ENCODE data around the gene APOBEC2.
A peak's percentile ranks its signal among the peaks of the same experiment; 100 is the strongest.

APOBEC2 gene

GRCh38 chr6:41066867-41067304 is 13.9 kb downstream of the APOBEC2 start:
- peak; percentile 78 for TF ChIP-seq CTCF (IDR thresholded peaks at IDR 0.05; ENCODE audit: control insufficient read depth, extremely low read depth, insufficient read depth)
- DNase-seq (ENCODE audit: low read depth), result no peak
- no peak overlapping the region for H3K4me3 ChIP-seq (ENCODE audit: low read depth, low read length)

DNA sequence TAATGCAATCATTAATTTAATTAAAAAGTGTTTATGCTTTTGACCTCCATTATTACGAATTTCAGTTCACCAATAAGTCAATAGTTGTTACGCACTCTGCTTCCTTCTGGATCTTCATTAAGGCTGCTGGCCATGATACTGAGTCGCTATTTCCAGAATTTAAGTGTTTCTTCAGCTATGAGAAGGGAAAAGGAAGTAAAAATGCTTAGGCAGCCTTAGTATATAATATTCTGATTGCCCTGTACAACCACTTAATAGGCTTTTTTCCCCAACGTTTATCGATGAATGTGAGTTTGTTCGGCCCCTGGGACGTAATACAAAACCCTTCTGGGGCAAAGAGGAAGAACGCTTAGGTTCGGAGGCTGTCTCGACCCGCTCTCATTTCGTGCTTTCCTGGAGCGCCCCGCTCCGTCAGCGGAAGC is 18.5 kb downstream of the APOBEC2 start:
- DNase-seq (ENCODE audit: low read depth), result no peak
- TF ChIP-seq CTCF (IDR thresholded peaks at IDR 0.05; ENCODE audit: control insufficient read depth, extremely low read depth, insufficient read depth), result no peak; the same call in 1 of the 2 replicates

DNA sequence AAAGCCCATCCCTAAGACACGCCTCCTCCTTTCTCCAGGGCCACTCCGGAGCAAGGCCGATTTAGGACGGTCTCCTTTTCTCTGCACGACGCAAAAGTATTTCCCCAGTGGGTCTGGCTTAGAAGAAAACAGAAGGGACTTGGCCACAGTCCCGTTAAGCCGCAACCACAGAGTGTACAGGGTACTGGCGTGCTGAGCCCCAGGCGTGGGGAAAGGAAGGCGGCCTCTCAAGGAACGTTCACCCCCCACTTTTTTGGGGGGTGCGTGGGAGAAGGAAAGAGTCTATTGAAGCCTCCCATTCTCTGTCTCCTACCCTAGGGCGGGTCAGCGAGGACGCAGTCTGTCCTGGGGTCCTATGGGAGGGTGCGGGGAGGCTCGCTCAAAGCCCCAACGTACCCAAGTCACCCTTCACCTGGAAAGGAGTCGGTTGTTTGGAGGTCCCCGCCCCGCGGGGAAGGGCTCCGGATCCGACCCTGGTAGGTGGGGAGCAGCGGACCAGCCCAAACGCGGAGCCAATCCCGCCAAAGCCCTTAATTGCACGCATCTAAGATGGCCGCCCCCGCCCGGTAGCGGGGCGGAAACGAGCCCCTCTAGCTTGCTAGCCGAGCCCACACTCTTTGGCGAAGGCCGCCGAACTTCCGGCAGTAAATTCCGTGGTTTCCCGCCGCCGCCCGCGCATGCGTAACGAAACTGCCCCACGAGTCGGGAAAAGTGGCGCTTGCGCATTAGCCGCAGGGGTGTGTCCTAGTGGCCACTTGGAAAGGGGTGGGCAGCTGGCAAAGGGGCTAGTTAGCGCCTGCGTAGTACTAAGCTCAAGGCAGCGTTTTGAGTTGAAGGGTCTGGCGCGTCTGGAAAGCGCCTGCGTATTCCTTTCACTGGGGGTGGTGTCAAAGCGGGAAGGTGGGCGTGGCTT is 19.2 kb downstream of the APOBEC2 start, which contains the start of gene OARD1:
Gene OARD1 (minus strand): TSS at position 434 of the 913 bp plus-strand sequence. CDS start 722 bp downstream, outside the sequence.
- TF ChIP-seq CTCF (IDR thresholded peaks at IDR 0.05; ENCODE audit: control insufficient read depth, extremely low read depth, insufficient read depth), result 0 out of 2 replicates have a peak, but pooled peaks have one; percentile 17

More for the DNA sequence above, 18.5 kb downstream of the APOBEC2 start:
- peak overlapping the region; percentile 83 for H3K4me3 ChIP-seq (ENCODE audit: low read depth, low read length)

GRCh38 chr6:41072836-41073202 is 19.8 kb downstream of the APOBEC2 start, which contains the start of gene NFYA:
Gene NFYA (plus strand): TSS chr6:41072974. CDS start chr6:41079090, 6,116 bp downstream.
- no peak for DNase-seq (ENCODE audit: low read depth)

More for the DNA sequence above, 19.2 kb downstream of the APOBEC2 start, which contains the start of gene OARD1:
- DNase-seq (ENCODE audit: low read depth), result peak; percentile 97
- H3K4me3 ChIP-seq (ENCODE audit: low read depth, low read length), result peak within 1 kb of the TSS; percentile 83

DNA sequence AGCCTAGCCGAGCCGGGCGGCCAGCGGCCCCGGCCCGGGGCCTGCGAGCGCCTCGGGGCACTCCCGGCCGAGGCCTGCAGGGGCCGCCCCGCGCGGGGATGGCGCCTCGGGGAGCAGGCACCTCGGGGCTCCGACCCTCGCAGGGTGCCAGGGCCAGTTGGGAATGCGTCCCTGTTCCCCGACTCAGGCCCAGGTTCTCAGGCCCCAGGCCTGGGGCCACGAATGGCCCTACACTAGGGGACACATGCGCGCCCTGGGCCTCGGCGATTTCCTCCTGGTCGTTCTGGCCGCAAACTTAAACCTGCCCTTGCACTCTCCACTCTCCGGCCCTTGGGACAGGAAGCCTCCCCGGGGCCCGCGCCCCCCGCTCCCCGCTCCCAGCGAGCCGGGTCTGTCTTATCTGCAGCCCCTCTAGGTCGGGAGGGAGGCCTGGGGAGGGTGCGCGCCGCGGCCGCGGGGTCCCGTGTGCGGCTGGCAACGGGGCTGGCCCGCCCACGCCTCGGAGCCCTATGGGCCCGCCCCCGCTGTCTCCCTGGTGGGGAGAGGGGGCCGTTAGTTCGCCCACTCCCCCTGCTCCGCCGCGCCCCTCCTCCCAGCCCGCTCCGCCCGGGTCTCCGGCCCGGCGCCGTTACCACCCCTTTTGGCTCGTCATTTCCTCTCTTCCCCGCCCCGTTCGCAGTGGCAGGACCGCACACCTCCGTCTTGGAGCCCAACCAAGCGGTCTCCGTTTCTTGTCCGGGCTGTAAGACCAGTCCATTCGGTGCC is 20.4 kb downstream of the APOBEC2 start:
- peak overlapping the region; percentile 83 for H3K4me3 ChIP-seq (ENCODE audit: low read depth, low read length)
- DNase-seq (ENCODE audit: low read depth), result peak; percentile 83
- peak; percentile 24 for TF ChIP-seq CTCF (IDR thresholded peaks at IDR 0.05; ENCODE audit: control insufficient read depth, extremely low read depth, insufficient read depth)

More at GRCh38 chr6:41072836-41073202, 19.8 kb downstream of the APOBEC2 start, which contains the start of gene NFYA:
- H3K4me3 ChIP-seq (ENCODE audit: low read depth, low read length), result peak within 1 kb of the TSS; percentile 83
- no peak for TF ChIP-seq CTCF (IDR thresholded peaks at IDR 0.05; ENCODE audit: control insufficient read depth, extremely low read depth, insufficient read depth)

DNA sequence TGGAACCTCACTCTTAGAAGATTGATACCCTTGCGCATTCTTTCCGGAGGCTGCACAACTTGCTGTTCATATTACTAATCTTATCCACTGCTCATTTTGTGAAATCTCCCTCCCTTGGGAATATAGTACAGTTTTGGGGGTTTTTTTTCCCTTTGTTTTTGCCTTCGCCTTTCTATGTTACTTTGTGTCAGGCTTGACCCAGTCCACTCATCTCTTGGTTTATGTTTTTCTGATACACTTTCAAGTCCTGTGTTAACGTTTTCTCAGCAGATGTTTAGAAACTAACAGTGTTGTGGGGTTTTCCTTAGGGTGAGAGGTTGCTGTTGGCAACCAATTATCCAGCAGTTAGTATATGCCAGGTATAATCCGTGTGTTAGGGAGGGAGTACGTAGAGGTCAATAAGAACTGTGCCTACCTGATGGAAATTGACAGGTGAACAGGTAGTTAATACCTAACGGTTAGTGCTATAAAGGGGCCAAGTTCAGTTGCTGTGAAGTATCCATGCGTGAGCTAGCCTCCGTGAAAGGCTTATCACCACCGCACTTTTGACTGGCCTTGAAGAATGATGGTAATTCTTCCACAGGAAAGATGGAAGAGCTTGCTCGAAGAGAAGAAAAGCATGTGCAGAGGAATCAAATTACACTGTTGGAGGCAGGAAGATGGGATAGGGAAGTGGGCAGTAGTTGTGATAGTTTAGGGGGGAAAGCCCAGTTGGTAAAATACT is 21.1 kb downstream of the APOBEC2 start:
- TF ChIP-seq CTCF (IDR thresholded peaks at IDR 0.05; ENCODE audit: control insufficient read depth, extremely low read depth, insufficient read depth), result no peak
- H3K4me3 ChIP-seq (ENCODE audit: low read depth, low read length), result peak overlapping the region; percentile 83
- DNase-seq (ENCODE audit: low read depth), result no peak

All from LNCaP clone FGC (cell line).